ENCODE results near the gene ZNF598.

The ZNF598 gene

DNA sequence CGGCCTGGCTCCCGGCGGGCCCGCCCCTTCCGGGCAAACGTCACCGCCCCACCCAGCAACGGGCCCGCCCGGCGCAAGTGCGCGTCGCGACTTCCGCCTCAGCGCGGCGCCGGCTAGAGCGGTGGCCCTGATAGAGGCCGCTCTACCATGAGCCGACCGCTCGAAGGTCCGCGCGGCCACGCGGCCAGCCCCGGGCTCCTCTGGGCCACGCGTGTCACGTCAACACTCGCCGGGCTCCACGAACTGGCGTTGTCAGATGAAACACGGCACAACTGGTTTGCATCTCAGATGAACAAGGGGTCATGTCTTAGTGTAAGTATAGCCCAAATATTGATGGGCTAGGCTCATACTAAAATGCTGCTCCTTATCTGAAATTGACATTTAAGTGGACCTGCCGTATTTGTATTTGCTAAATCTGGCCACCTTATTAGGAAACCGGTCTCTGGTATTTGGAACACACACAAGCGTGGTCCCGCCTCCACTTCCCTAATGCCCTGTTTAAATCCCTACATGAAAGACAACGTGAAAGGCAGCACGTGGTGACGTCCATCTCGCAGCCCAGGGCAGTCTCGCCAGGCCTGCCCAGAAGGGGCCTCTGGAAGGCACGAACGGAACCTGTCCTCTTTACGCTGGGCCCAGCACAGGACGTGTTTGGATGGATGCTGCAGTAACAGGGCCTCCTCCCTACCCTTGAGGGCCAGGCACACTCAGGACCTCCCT lies at the start of gene ZNF598:
ZNF598 (minus strand) TSS at position 31 of the 720 bp plus-strand sequence.
- peak within 1 kb of the TSS; percentile 93 for H3K4me3 ChIP-seq (ENCODE audit: low read length)
- TF ChIP-seq ZNF274 (IDR thresholded peaks at IDR 0.05; ENCODE audit: low read depth, low read length): no peak

- no peak overlapping the region for H3K4me3 ChIP-seq (ENCODE audit: low read length)
- TF ChIP-seq ZNF274 (IDR thresholded peaks at IDR 0.05; ENCODE audit: low read depth, low read length): no peak
These were observed 49.3 kb upstream of the ZNF598 start for GRCh38 chr16:2058872-2059271.

DNA sequence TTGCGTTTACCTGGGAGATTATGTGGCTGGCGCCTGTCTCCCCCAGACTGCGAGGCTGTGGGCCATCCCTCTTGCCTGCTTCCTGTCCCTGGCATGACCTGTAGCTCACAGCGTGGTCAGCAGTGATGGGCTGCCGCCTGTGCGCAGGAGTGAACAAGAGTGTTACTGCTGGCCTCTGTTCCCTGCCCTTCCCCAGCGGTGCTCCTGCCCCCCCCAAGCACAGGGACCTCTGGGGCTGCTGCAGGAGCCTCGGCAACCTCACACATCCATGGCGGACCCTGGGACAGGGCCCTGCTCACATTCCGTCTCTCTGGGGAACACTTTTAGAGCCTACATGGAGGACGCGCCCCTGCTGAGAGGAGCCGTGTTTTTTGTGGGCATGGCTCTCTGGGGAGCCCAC lies 48.8 kb upstream of the ZNF598 start:
- no peak for TF ChIP-seq ZNF274 (IDR thresholded peaks at IDR 0.05; ENCODE audit: low read depth, low read length)
- H3K4me3 ChIP-seq (ENCODE audit: low read length): no peak overlapping the region

DNA sequence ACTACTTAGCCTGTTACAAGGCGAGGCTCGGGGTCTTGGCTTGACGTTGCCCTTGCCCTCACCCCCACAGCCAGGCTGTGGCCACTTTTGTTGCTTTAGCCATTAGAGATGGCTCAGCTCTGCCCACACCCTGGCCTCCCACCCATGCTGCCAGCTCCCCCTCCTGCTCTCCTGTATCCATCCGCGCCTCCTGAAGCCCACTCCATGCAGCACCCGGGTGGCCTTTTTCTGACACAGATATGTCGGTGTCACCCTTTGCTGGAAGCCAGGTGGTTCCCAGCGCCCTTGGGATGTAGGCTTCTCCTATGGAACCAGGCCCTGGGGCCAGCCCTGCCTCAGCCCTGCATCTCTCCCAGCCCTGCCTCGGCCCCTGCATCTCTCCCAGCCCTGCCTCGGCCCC lies 47.8 kb upstream of the ZNF598 start:
- TF ChIP-seq ZNF274 (IDR thresholded peaks at IDR 0.05; ENCODE audit: low read depth, low read length): no peak
- no peak overlapping the region for H3K4me3 ChIP-seq (ENCODE audit: low read length)

GRCh38 chr16:2056681-2057407 lies 47.2 kb upstream of the ZNF598 start:
- no peak for TF ChIP-seq ZNF274 (IDR thresholded peaks at IDR 0.05; ENCODE audit: low read depth, low read length)
- no peak overlapping the region for H3K4me3 ChIP-seq (ENCODE audit: low read length)

DNA sequence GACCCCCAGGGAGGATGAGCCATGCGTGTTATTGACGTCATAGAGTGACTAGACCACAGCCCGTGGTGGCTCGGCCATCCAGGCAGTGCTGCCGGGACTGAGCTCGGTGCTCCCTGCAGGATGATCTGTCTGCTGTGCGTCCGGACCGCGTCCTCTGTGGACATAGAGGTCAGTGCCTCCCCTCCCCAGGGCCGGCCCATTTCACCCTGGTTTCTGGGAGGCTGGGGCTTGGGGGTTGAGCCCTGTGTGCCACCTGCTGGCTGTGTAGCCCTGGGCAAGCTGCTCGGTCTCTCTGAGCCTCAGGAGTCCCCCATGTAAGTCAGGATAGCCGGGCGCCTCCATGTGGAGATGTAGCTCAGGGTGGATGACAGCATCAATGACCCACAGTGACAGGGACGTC lies 46.5 kb upstream of the ZNF598 start:
- H3K4me3 ChIP-seq (ENCODE audit: low read length): no peak overlapping the region

DNA sequence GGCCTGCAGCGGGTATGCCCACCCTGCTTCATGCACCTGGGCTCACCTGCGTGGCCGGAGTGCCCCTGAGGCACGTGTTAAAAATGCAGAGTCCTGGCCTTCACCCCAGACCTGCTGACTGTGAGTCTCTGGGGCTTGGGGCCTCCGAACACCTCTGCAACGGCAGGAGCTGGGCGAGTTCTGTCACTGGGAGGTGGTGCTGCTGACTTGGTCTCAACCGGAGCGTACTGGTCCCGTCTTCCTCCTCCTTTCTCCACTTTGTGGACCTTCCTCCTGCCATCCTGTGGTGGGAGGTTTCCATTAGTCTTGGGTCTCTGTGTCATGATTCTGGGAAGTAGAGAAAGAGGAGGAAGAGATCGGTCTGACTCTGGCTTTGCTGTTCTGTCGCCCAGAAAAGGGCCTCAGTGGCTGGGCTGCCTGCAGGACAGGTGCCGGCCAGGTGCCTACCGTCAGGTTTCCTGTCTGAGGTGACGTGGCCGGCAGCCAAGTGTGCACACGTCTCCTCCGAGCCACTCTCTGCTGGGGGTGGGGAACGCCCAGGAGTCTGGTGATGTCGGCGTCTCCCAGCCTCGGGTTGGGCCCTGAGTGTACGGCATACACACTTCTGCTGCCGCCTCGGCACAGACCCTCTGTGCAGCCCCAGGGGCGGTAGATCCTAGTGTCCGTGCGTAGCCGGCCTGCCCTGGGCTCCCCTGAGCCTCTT lies 45.1 kb upstream of the ZNF598 start:
- TF ChIP-seq ZNF274 (IDR thresholded peaks at IDR 0.05; ENCODE audit: low read depth, low read length): no peak
- no peak overlapping the region for H3K4me3 ChIP-seq (ENCODE audit: low read length)

More for the DNA sequence above, 46.5 kb upstream of the ZNF598 start:
- TF ChIP-seq ZNF274 (IDR thresholded peaks at IDR 0.05; ENCODE audit: low read depth, low read length): no peak

- H3K4me3 ChIP-seq (ENCODE audit: low read length): no peak overlapping the region
- TF ChIP-seq ZNF274 (IDR thresholded peaks at IDR 0.05; ENCODE audit: low read depth, low read length): no peak
These were observed 44.3 kb upstream of the ZNF598 start for GRCh38 chr16:2053897-2054296.

DNA sequence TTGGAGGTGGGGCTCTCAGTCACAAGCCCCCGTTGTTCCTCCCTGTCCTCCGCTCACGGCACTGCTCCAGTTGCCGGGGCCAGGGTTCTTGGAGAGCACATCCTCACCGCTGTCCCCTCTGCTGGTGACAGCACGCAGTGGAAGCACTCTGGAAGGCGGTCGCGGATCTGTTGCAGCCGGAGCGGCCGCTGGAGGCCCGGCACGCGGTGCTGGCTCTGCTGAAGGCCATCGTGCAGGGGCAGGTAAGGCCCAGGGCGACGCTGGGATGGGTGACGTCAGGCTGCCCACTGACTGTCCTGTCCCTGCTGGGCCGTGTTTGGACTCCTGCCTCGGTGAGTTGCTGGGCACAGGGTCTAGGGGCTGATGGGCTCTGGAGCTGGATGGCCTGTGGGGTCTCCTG lies 43.6 kb upstream of the ZNF598 start:
- no peak overlapping the region for H3K4me3 ChIP-seq (ENCODE audit: low read length)
- no peak for TF ChIP-seq ZNF274 (IDR thresholded peaks at IDR 0.05; ENCODE audit: low read depth, low read length)

DNA sequence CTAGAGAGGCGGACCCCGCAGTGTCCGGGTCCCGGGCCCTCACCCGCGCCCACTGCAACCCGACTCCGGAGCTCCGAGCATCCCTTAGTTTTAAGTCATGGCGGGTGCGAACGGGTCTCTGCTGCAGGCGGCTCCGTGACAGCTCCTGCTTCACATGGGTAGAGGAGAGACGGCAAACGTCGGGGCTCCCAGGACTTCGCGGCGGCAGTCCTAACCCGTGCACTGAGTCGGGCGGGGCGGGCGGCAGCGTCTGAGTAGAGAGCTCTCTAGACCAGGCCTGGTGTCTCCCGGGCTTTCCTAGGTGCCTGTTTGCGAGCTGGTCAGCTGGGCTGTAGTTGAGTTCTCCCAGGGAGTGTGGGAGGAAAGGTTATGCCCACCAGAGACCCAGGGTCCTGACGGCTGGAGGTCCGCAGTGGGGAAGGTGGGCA lies 38.5 kb upstream of the ZNF598 start:
- peak overlapping the region; percentile 86 for H3K4me3 ChIP-seq (ENCODE audit: low read length)
- TF ChIP-seq ZNF274 (IDR thresholded peaks at IDR 0.05; ENCODE audit: low read depth, low read length): no peak

DNA sequence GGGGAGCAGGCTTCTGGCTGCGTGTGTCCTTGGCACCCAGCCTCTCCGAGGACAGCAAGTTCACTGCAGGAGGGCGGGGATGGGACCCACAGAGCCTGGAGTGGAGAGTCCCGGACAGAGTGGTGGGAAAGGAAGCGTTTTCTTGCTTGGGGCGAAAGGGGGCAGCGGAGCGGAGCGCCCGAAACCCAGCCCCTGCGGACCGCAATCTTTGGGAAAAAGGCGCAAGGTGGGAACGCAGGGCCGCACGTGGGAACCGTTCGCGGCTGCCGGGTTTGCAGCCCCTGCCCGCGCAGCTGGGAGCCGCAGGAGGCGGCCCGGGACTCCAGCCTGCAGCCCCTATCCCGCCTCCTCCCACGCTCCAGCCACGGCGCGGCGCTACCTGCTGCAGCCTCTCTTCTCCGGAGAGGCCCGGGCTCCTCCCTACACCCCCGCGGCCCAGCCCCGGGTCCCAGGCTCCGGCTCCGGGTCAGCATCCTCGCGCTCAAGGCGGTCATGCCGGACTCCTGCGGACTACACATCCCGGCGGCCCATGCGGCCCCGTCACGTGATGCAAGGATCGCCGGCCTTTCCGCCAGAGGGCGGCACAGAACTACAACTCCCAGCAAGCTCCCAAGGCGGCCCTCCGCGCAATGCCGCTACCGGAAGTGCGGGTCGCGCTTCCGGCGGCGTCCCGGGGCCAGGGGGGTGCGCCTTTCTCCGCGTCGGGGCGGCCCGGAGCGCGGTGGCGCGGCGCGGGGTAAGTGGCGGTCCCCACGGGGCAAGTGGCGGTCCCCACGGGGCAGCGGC lies 37.9 kb upstream of the ZNF598 start, which contains the start of the genes NTHL1 and TSC2:
NTHL1 (minus strand) TSS at position 505 of the 786 bp plus-strand sequence; CDS start at position 494, 11 bp downstream.
TSC2 (plus strand) TSS at position 656 of the 786 bp plus-strand sequence. CDS start 631 bp downstream, outside the sequence.
- TF ChIP-seq ZNF274 (IDR thresholded peaks at IDR 0.05; ENCODE audit: low read depth, low read length): no peak
- peak within 1 kb of the TSS; percentile 86 for H3K4me3 ChIP-seq (ENCODE audit: low read length)

- H3K4me3 ChIP-seq (ENCODE audit: low read length): peak overlapping the region; percentile 86
- no peak for TF ChIP-seq ZNF274 (IDR thresholded peaks at IDR 0.05; ENCODE audit: low read depth, low read length)
These were observed 37.3 kb upstream of the ZNF598 start for GRCh38 chr16:2046893-2047329.
